Activated CD8-positive, alpha-beta T cell treated with anti-CD3 and anti-CD28 coated beads, Interleukin-2, amount 10 ng/mL, durations not matched to agents 7 days and 5 days (primary cell): ENCODE measurements around the gene ANKHD1. TPM values are rescaled to one million over a fixed set of nuclear protein-coding genes. Genes with fewer than 3 reads are reported as not detected.
"Not testable (repeated sequence)": the region's sequence is repeated elsewhere in the genome, so short reads cannot be mapped to it uniquely, and the experiment has no call there.

Source experiments
- ATAC-seq: fragments of 150-1000 bp; cut with Tn5 transposase; one replicate; pipeline ENCODE4 v1.10.0; 2021; ENCODE audit warnings: moderate library complexity
- CTCF ChIA-PET: fragments of 350-600 bp; sonication (Branson Sonifier 250); formaldehyde crosslinking; loops from one replicate; lab custom pipeline; 2021; ENCODE audit warnings: antibody characterized with exemption; lab: Charles Lee
- POLR2A ChIA-PET: fragments of 350-600 bp; sonication (Branson Sonifier 250); formaldehyde crosslinking; loops from one replicate; lab custom pipeline; 2021; ENCODE audit warnings: antibody characterized with exemption; lab: Charles Lee
- DNase-seq: peaks from one replicate; pipeline ENCODE4 v3.0.0-alpha.2; 2020
- H3K27ac Mint-ChIP-seq: one replicate; pipeline ENCODE4 v1.8.0; 2021; ENCODE audit warnings: mild to moderate bottlenecking, mixed read lengths
- H3K27me3 Mint-ChIP-seq: one replicate; pipeline ENCODE4 v1.8.0; 2021; ENCODE audit warnings: low read depth, mixed read lengths
- H3K36me3 Mint-ChIP-seq: one replicate; pipeline ENCODE4 v1.8.0; 2021; ENCODE audit warnings: low read depth, mixed read lengths
- H3K4me1 Mint-ChIP-seq: one replicate; pipeline ENCODE4 v1.8.0; 2021; ENCODE audit warnings: low read depth, mixed read lengths
- H3K4me3 Mint-ChIP-seq: one replicate; pipeline ENCODE4 v1.8.0; 2021; ENCODE audit warnings: mild to moderate bottlenecking, mixed read lengths
- H3K9me3 Mint-ChIP-seq: one replicate; pipeline ENCODE4 v1.8.0; 2022; ENCODE audit warnings: mixed read lengths; ENCODE audit not compliant: insufficient read depth
- total RNA-seq, 2 experiments: library from RNA; stranded (reverse); gene quantifications; one replicate each; pipeline ENCODE4 v1.2.3, GENCODE V29; 2021

Gene ANKHD1
- total RNA-seq, 2 experiments from 2014 or later: 108 to 112 TPM

DNA sequence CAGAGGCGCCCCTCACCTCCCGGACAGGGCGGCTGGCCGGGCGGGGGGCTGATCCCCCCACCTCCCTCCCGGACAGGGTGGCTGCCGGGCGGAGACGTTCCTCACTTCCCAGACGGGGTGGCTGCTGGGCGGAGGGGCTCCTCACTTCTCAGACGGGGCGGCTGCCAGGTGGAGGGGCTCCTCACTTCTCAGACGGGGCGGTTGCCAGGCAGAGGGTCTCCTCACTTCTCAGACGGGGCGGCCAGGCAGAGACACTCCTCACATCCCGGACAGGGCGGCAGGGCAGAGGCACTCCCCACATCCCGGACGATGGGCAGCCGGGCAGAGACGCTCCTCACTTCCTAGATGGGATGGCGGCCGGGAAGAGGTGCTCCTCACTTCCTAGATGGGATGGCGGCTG lies 26.1 kb downstream of the ANKHD1 start:
- POLR2A ChIA-PET, H3K9me3 Mint-ChIP-seq, DNase-seq, ATAC-seq, H3K27ac Mint-ChIP-seq, H3K4me3 Mint-ChIP-seq, H3K4me1 Mint-ChIP-seq, CTCF ChIA-PET, H3K27me3 Mint-ChIP-seq: not testable (repeated sequence)
- peaks cover 20% of the 10 kb centered on the region for H3K36me3 Mint-ChIP-seq

- DNase-seq: no peak
- no peak for ATAC-seq
- Mint-ChIP-seq H3K27me3 (no peaks in the 10 kb centered on the region), H3K4me1 (no peaks in the 10 kb centered on the region), H3K4me3 (no peak overlapping the region), H3K27ac (no peak overlapping the region), H3K36me3 (peaks cover 15% of the 10 kb centered on the region), H3K9me3 (no peaks in the 10 kb centered on the region)
- CTCF ChIA-PET: interaction anchor here (0.8 to 2.3 kb wide), 5 partner anchors 11 to 228 kb away, joined by 4 to 9 read pairs (median 5); no protein-coding TSS in a partner anchor
- POLR2A ChIA-PET: no interaction called here
These were observed 28.1 kb downstream of the ANKHD1 start for GRCh38 chr5:140429724-140430123.

GRCh38 chr5:140432212-140432611 lies 30.6 kb downstream of the ANKHD1 start:
- no peak for DNase-seq

GRCh38 chr5:140432916-140433315 lies 31.3 kb downstream of the ANKHD1 start:
- Mint-ChIP-seq H3K4me1 (no peaks in the 10 kb centered on the region), H3K27me3 (no peaks in the 10 kb centered on the region), H3K4me3 (no peak overlapping the region), H3K27ac (no peak overlapping the region), H3K9me3 (no peaks in the 10 kb centered on the region), H3K36me3 (peaks cover 16% of the 10 kb centered on the region)
- no peak for DNase-seq
- ChIA-PET POLR2A (no interaction called here), CTCF (no interaction called here)
- no peak for ATAC-seq

More at GRCh38 chr5:140432212-140432611, 30.6 kb downstream of the ANKHD1 start:
- Mint-ChIP-seq H3K27ac (no peak overlapping the region), H3K27me3 (no peaks in the 10 kb centered on the region), H3K4me3 (no peak overlapping the region), H3K9me3 (no peaks in the 10 kb centered on the region), H3K4me1 (no peaks in the 10 kb centered on the region), H3K36me3 (peaks cover 15% of the 10 kb centered on the region)
- ATAC-seq: no peak
- CTCF ChIA-PET: no interaction called here
- POLR2A ChIA-PET: no interaction called here

GRCh38 chr5:140457368-140457767 lies 55.7 kb downstream of the ANKHD1 start:
- peak overlapping the region; percentile 52 for H3K27ac Mint-ChIP-seq
- ATAC-seq, H3K4me1 Mint-ChIP-seq, H3K4me3 Mint-ChIP-seq, H3K27me3 Mint-ChIP-seq, DNase-seq, POLR2A ChIA-PET, H3K9me3 Mint-ChIP-seq, CTCF ChIA-PET: not testable (repeated sequence)
- H3K36me3 Mint-ChIP-seq: peaks cover 62% of the 10 kb centered on the region

GRCh38 chr5:140466981-140467742 lies 65.5 kb downstream of the ANKHD1 start:
- H3K9me3 Mint-ChIP-seq: no peaks in the 10 kb centered on the region
- CTCF ChIA-PET: no interaction called here

GRCh38 chr5:140468188-140468587 lies 66.6 kb downstream of the ANKHD1 start:
- no peak for DNase-seq
- CTCF ChIA-PET: no interaction called here

More at GRCh38 chr5:140466981-140467742, 65.5 kb downstream of the ANKHD1 start:
- ATAC-seq: no peak
- DNase-seq: no peak
- peaks cover 26% of the 10 kb centered on the region for H3K36me3 Mint-ChIP-seq
- POLR2A ChIA-PET: no interaction called here
- no peaks in the 10 kb centered on the region for H3K4me1 Mint-ChIP-seq
- H3K27ac Mint-ChIP-seq: no peak overlapping the region
- no peaks in the 10 kb centered on the region for H3K27me3 Mint-ChIP-seq
- H3K4me3 Mint-ChIP-seq: no peak overlapping the region

DNA sequence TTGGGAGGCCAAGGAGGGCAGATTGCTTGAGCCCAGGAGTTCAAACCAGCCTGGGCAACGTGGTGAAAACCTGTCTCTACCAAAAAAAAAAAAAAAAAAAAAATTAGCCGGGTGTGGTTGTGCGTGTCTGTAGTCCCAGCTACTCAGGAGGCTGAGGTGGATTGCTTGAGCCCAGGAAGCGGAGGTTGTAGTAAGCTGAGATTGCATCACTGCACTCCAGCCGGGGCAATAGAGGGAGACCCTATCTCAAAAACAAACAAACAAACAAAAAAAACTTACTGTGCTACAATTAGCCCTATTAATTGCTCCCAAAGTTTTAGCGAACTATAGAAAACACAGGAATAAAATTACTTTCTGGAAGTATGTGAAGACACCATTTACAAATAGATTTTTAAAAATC lies 67.6 kb downstream of the ANKHD1 start:
- ATAC-seq (no peak), DNase-seq (no peak)
- POLR2A ChIA-PET: no interaction called here
- H3K9me3 Mint-ChIP-seq: no peaks in the 10 kb centered on the region
- peaks cover 32% of the 10 kb centered on the region for H3K36me3 Mint-ChIP-seq
- H3K27ac Mint-ChIP-seq: no peak overlapping the region
- no peaks in the 10 kb centered on the region for H3K4me1 Mint-ChIP-seq
- CTCF ChIA-PET: no interaction called here
- H3K4me3 Mint-ChIP-seq: no peak overlapping the region
- H3K27me3 Mint-ChIP-seq: no peaks in the 10 kb centered on the region

More at GRCh38 chr5:140468188-140468587, 66.6 kb downstream of the ANKHD1 start:
- Mint-ChIP-seq H3K4me3 (no peak overlapping the region), H3K27me3 (no peaks in the 10 kb centered on the region), H3K27ac (no peak overlapping the region), H3K9me3 (no peaks in the 10 kb centered on the region), H3K36me3 (peaks cover 23% of the 10 kb centered on the region), H3K4me1 (no peaks in the 10 kb centered on the region)
- POLR2A ChIA-PET: no interaction called here
- no peak for ATAC-seq

GRCh38 chr5:140480310-140481014 lies 78.8 kb downstream of the ANKHD1 start:
- POLR2A ChIA-PET: no interaction called here
- ATAC-seq (no peak), DNase-seq (no peak)
- Mint-ChIP-seq H3K4me1 (no peaks in the 10 kb centered on the region), H3K27ac (no peak overlapping the region), H3K9me3 (no peaks in the 10 kb centered on the region), H3K4me3 (no peak overlapping the region), H3K27me3 (no peaks in the 10 kb centered on the region), H3K36me3 (peaks cover 17% of the 10 kb centered on the region)
- CTCF ChIA-PET: no interaction called here

DNA sequence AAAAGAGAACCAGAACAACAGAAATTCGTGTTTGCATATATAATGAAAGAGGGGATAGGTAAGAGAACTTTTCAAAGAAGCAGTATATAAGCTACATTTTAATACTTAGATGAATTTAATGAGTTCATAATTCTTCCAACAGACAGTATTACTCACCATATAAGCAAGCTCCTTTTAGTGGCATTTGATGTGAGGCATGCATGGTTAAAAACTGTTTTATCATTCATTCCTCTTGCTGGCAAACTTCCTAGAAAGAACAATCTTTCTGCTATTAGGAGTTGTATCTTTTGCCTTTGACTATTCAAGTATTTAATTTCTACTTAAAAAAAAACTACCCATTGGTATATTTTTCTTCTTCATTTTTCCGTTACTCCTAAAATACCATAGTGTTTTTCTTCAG lies 80.1 kb downstream of the ANKHD1 start:
- ATAC-seq (no peak), DNase-seq (no peak)
- H3K9me3 Mint-ChIP-seq: no peaks in the 10 kb centered on the region
- ChIA-PET CTCF (interaction anchor here (1.1 kb wide), 1 partner anchor 130 kb away, joined by 3 read pairs; no protein-coding TSS in a partner anchor), POLR2A (no interaction called here)
- H3K27ac Mint-ChIP-seq: no peak overlapping the region
- H3K4me3 Mint-ChIP-seq: no peak overlapping the region
- no peaks in the 10 kb centered on the region for H3K4me1 Mint-ChIP-seq
- H3K27me3 Mint-ChIP-seq: no peaks in the 10 kb centered on the region
- H3K36me3 Mint-ChIP-seq: peaks cover 21% of the 10 kb centered on the region

DNA sequence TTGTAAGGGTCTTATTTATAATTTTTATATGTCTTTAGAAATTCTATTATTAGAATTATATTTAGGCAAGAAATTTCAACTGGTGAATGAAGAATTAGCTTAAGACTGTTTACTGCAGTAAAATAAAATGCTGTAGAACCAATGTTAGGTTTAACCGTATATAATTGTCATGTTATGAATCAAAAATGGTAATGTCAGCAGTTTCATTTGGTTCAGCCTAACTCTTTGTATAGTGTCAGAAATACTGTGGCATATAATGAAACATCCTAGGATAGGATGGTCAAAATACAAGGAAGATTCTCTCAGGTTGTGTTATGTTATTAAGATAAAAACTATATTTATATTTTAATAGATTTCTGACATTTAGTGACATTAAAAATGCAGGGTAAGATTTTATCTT lies 81.4 kb downstream of the ANKHD1 start:
- ChIA-PET CTCF (no interaction called here), POLR2A (no interaction called here)
- no peak for ATAC-seq
- Mint-ChIP-seq H3K4me3 (no peak overlapping the region), H3K27ac (no peak overlapping the region), H3K4me1 (no peaks in the 10 kb centered on the region), H3K36me3 (peaks cover 27% of the 10 kb centered on the region), H3K27me3 (no peaks in the 10 kb centered on the region), H3K9me3 (no peaks in the 10 kb centered on the region)
- DNase-seq: no peak

DNA sequence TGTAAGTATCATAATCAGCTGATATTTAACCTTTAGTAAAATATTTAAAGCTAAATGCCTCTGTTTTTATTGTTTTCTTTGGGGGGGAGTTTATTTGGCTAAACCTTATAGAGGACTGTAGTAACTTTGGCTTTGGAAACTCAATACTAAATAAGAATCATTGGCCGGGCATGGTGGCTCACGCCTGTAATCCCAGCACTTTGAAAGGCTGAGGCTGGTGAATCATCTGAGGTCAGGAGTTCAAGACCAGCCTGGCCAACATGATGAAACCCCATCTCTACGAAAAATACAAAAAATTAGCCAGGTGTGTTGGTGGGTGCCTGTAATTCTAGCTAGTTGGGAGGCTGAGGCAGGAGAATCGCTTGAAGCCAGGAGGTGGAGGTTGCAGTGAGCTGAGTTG lies 86.5 kb downstream of the ANKHD1 start:
- not testable (repeated sequence) for H3K4me3 Mint-ChIP-seq, H3K4me1 Mint-ChIP-seq, H3K27ac Mint-ChIP-seq, H3K9me3 Mint-ChIP-seq, DNase-seq, ATAC-seq, H3K27me3 Mint-ChIP-seq
- POLR2A ChIA-PET: interaction anchor here (1.1 kb wide), 1 partner anchor 85 kb away, joined by 3 read pairs; no protein-coding TSS in a partner anchor
- peaks cover 33% of the 10 kb centered on the region for H3K36me3 Mint-ChIP-seq
- CTCF ChIA-PET: interaction anchor here (0.9 kb wide), 1 partner anchor 17 kb away, joined by 3 read pairs; no protein-coding TSS in a partner anchor
